GM12878 (cell line): ENCODE measurements around the gene CSNK1G3. TPM values are rescaled to one million over a fixed set of nuclear protein-coding genes. Genes with fewer than 3 reads are reported as not detected.

Experiments
- ATAC-seq: fragments of 200-7000 bp; cut with Tn5 transposase; 3 replicates; pipeline ENCODE4 v1.9.1; 2020; ENCODE audit warnings: mild to moderate bottlenecking, moderate library complexity
- BruUV-seq: library from RNA; stranded (reverse); fragments of 400-500 nt; replicated peaks from 2 replicates; lab custom pipeline; 2021; lab: Mats Ljungman, UMichigan
- CTCF ChIA-PET: fragments of 300-600 bp; sonication (Branson Sonifier 250); formaldehyde crosslinking; extraction: SDS; loops from one replicate; lab custom pipeline; 2021; ENCODE audit warnings: inconsistent platforms; lab: Yijun Ruan, JAX
- POLR2A ChIA-PET: fragments of 350-600 bp; formaldehyde crosslinking; extraction: SDS; loops from one replicate; lab custom pipeline; 2021; ENCODE audit warnings: inconsistent platforms; lab: Charles Lee
- RAD21 ChIA-PET: fragments of 300-600 bp; sonication (Branson Sonifier 250); formaldehyde crosslinking; loops from one replicate; lab custom pipeline; 2023; ENCODE audit warnings: antibody characterized with exemption; ENCODE audit not compliant: unreplicated experiment; lab: Charles Lee
- SMC1A ChIA-PET: fragments of 300-600 bp; sonication (Branson Sonifier 250); formaldehyde crosslinking; loops from one replicate; lab custom pipeline; 2023; ENCODE audit not compliant: unreplicated experiment, uncharacterized antibody; lab: Charles Lee
- DNase-seq: peaks from one replicate; pipeline ENCODE4 v3.0.0-alpha.2; 2011; ENCODE audit warnings: low read depth, low spot score
- FAIRE-seq: peaks from 3 replicates; lab custom pipeline; 2011; peaks lifted over from hg19 to GRCh38; lab: Jason Lieb, UNC
- H2AFZ ChIP-seq: 2 replicates; pipeline ENCODE4 v1.6.0; 2011; ENCODE audit warnings: low read depth, low read length, control low read depth; ENCODE audit not compliant: control insufficient read depth
- H3K27ac ChIP-seq: 2 replicates; pipeline ENCODE4 v1.5.1; 2011; ENCODE audit warnings: control low read depth; ENCODE audit not compliant: control insufficient read depth, insufficient read depth
- H3K27me3 ChIP-seq, 2 experiments: replicated peaks in 1 of 2; 2 replicates each; pipeline versions ENCODE4 v1.6.0 to v1.6.1; 2011; ENCODE audit warnings: low read length in 1 of 2; ENCODE audit not compliant: control insufficient read depth in 2 of 2, insufficient read depth in 2 of 2
- H3K36me3 ChIP-seq, 2 experiments: 2 replicates each; pipeline ENCODE4 v1.5.1; 2011; ENCODE audit warnings: low read length in 1 of 2; ENCODE audit not compliant: control insufficient read depth in 2 of 2, insufficient read depth in 2 of 2
- H3K4me1 ChIP-seq: 2 replicates; pipeline ENCODE4 v1.6.1; 2011; ENCODE audit warnings: mild to moderate bottlenecking, low read length, moderate library complexity, mixed read lengths; ENCODE audit not compliant: control insufficient read depth, insufficient read depth
- H3K4me2 ChIP-seq: 2 replicates; pipeline ENCODE4 v1.6.0; 2011; ENCODE audit warnings: control low read depth; ENCODE audit not compliant: control insufficient read depth, insufficient read depth
- H3K4me3 ChIP-seq: fragments of 200-600 bp; sonication (generic); 2 replicates; pipeline ENCODE4 v1.5.1; 2016
- H3K79me2 ChIP-seq: 2 replicates; pipeline ENCODE4 v1.6.0; 2011; ENCODE audit warnings: low read length; ENCODE audit not compliant: control insufficient read depth, insufficient read depth
- H3K9ac ChIP-seq: 2 replicates; pipeline ENCODE4 v1.8.0; 2011; ENCODE audit warnings: low read length, control low read depth, mixed read lengths; ENCODE audit not compliant: control insufficient read depth, insufficient read depth
- H3K9me3 ChIP-seq: replicated peaks from 3 replicates; pipeline ENCODE4 v1.5.1; 2011; ENCODE audit warnings: mild to moderate bottlenecking, low read length; ENCODE audit not compliant: control insufficient read depth, insufficient read depth
- H4K20me1 ChIP-seq: 2 replicates; pipeline ENCODE4 v1.6.0; 2011; ENCODE audit not compliant: control insufficient read depth, insufficient read depth
- CEBPB ChIP-seq, 2 experiments: fragments of 150-350 bp in 1 of 2; IDR thresholded peaks; 2 replicates each; pipeline ENCODE4 v1.6.1; 2012 to 2014; ENCODE audit warnings: low read depth in 2 of 2, low read length in 2 of 2, borderline replicate concordance in 1 of 2, inconsistent platforms in 1 of 2
- EP300 ChIP-seq, 2 experiments: fragments of 150-350 bp in 1 of 2; IDR thresholded peaks; 2 replicates each; pipeline ENCODE4 v1.6.1; 2011 to 2012; ENCODE audit warnings: low read depth in 2 of 2, low read length in 2 of 2, borderline replicate concordance in 1 of 2, improper control_type of control experiment in 1 of 2, inconsistent platforms in 1 of 2; ENCODE audit not compliant: control insufficient read depth in 1 of 2
- HCFC1 ChIP-seq: fragments of 150-350 bp; IDR thresholded peaks from 2 replicates; pipeline ENCODE4 v1.6.1; 2014; ENCODE audit warnings: low read length
- JUNB ChIP-seq: IDR thresholded peaks from 2 replicates; pipeline ENCODE4 v1.6.1; 2016; ENCODE audit warnings: antibody characterized with exemption, mild to moderate bottlenecking
- MAX ChIP-seq: IDR thresholded peaks from 2 replicates; pipeline ENCODE4 v1.6.1; 2012; ENCODE audit warnings: low read depth, low read length, improper control_type of control experiment
- NKRF ChIP-seq: fragments of 450-650 bp; conservative IDR thresholded peaks from 2 replicates; pipeline ENCODE4 v1.6.1; 2017; ENCODE audit warnings: mild to moderate bottlenecking, moderate library complexity
- RELA ChIP-seq: fragments of 450-650 bp; IDR thresholded peaks from 2 replicates; pipeline ENCODE4 v1.8.0; 2014; ENCODE audit warnings: borderline replicate concordance; ENCODE audit not compliant: partially characterized antibody
- SPI1 ChIP-seq: IDR thresholded peaks from 2 replicates; pipeline ENCODE4 v1.6.1; 2011; ENCODE audit warnings: low read depth, mild to moderate bottlenecking, low read length, moderate library complexity, borderline replicate concordance; ENCODE audit not compliant: insufficient read depth
- SUPT20H ChIP-seq: IDR thresholded peaks from 2 replicates; pipeline ENCODE4 v1.6.1; 2011; ENCODE audit warnings: low read depth, mild to moderate bottlenecking, low read length, moderate library complexity, borderline replicate concordance; ENCODE audit not compliant: control insufficient read depth
- TARDBP ChIP-seq: IDR thresholded peaks from 2 replicates; pipeline ENCODE4 v1.6.1; 2016; ENCODE audit warnings: borderline replicate concordance
- TBL1XR1 ChIP-seq: IDR thresholded peaks from 2 replicates; pipeline ENCODE4 v1.6.1; 2012; ENCODE audit warnings: low read depth, low read length, improper control_type of control experiment
- TCF7 ChIP-seq: IDR thresholded peaks from 2 replicates; pipeline ENCODE4 v1.6.1; 2014; ENCODE audit warnings: antibody characterized with exemption, borderline replicate concordance
- WGBS: methylation state at CpG from one replicate; pipeline ENCODE4 v1.1.6; 2016; ENCODE audit warnings: low lambda C conversion rate; ENCODE audit not compliant: insufficient replicate concordance, insufficient coverage; ENCODE audit errors: missing lambda C conversion rate; 5-methylcytosine and 5-hydroxymethylcytosine counted together
- in situ Hi-C: fragments of 300-500 bp; cut with MboI; formaldehyde crosslinking; loops from 9 replicates; pipeline ENCODE4 v1.14.3; 2018; ENCODE audit warnings: mixed read lengths
- intact Hi-C: fragments of 100-400 bp; cut with micrococcal nuclease; formaldehyde crosslinking; loops from one replicate; pipeline ENCODE4 v1.14.2; 2022; ENCODE audit not compliant: unreplicated experiment
- polyA plus RNA-seq, 11 experiments: library from polyadenylated mRNA; depleted of rRNA in 4 of 11; unstranded in 6 of 11; stranded (reverse) in 5 of 11; fragments of >200 nt; fragmentation: Nextera tagmentation in 4 of 11; fragmentation: Illumina TruSeq in 1 of 11; extraction: Ambion mirVana in 4 of 11; extraction: Trizol in 1 of 11; gene quantifications; 1 replicate in 1 of 11; 2 replicates in 10 of 11; pipeline versions ENCODE4 v1.2.1 to v1.2.3, GENCODE V29; 2011 to 2016; ENCODE audit warnings: inconsistent platforms in 2 of 11, missing spikeins in 2 of 11, low read depth in 1 of 11
- total RNA-seq, 4 experiments: library from RNA; depleted of rRNA in 3 of 4; stranded (reverse); fragments of >200 nt in 3 of 4; fragmentation: Illumina TruSeq in 1 of 4; extraction: Trizol in 1 of 4; gene quantifications; 2 replicates each; pipeline versions ENCODE4 v1.2.1 to v1.2.3, GENCODE V29; 2013 to 2021

The CSNK1G3 gene
- total and polyA plus RNA-seq, 10 of the 15 experiments (the other 5 are each of a cell fraction or from before 2014, with no cell fraction given), result 7.4 to 24.1 (median 17.9) TPM

- POLR2A ChIA-PET, result interaction anchor here (1.1 kb wide), 1 partner anchor 27 kb away, joined by 5 read pairs; no protein-coding TSS in a partner anchor
- intact Hi-C loops (no loop called here), in situ Hi-C loops (no loop called here)
- no peaks in the 10 kb centered on the region for H4K20me1 ChIP-seq
- no TSS peak for BruUV-seq
- H3K4me3 ChIP-seq, result no peak overlapping the region
- H3K4me2 ChIP-seq, result no peak overlapping the region
- CTCF ChIA-PET, result no interaction called here
- RAD21 ChIA-PET, result interaction anchor here (1.0 kb wide), 1 partner anchor 9 kb away, joined by 3 read pairs; no protein-coding TSS in a partner anchor
- SMC1A ChIA-PET, result interaction anchor here (0.6 to 1.0 kb wide), 2 partner anchors 9 to 16 kb away, joined by 3 to 4 read pairs; no protein-coding TSS in a partner anchor
- WGBS, result 55% methylated on average over 5 of the region's 5 CpGs
- DNase-seq (no peak), FAIRE-seq (no peak), ATAC-seq (no peak)
- H3K79me2 ChIP-seq, result no peaks in the 10 kb centered on the region; the same call in 1 of the 2 replicates
- no peak overlapping the region for H3K27ac ChIP-seq
- no peak overlapping the region for H3K9ac ChIP-seq
- no peaks in the 10 kb centered on the region for H3K4me1 ChIP-seq
- no peak for TF ChIP-seq SPI1
- no peak for TF ChIP-seq CEBPB (IDR thresholded peaks at IDR 0.05; ENCODE audit: borderline replicate concordance in 1 of 2, low read depth in 2 of 2, low read length in 2 of 2)
- no peak for TF ChIP-seq RELA
- no peak for TF ChIP-seq JUNB
- no peak for TF ChIP-seq TBL1XR1
- TF ChIP-seq EP300 (IDR thresholded peaks at IDR 0.05; ENCODE audit: borderline replicate concordance in 1 of 2, control insufficient read depth in 1 of 2, low read depth in 2 of 2, low read length in 2 of 2), result no peak
- no peak for TF ChIP-seq MAX
- TF ChIP-seq TARDBP, result no peak
- TF ChIP-seq HCFC1, result no peak
- no peak for TF ChIP-seq NKRF
- TF ChIP-seq SUPT20H, result no peak
- TF ChIP-seq TCF7, result no peak
- H3K27me3 ChIP-seq, result no peaks in the 10 kb centered on the region
- no peaks in the 10 kb centered on the region for H3K9me3 ChIP-seq
- H2AFZ ChIP-seq, result no peak overlapping the region
- peaks cover 0 to 3% of the 10 kb centered on the region in 2 experiments; a peak in 1 of 4 replicates for H3K36me3 ChIP-seq
These were observed 46.9 kb downstream of the CSNK1G3 start for GRCh38 chr5:123558762-123559433.
